HEK293 (cell line): ENCODE results near the gene RNF41.
A peak's percentile ranks its signal among the peaks of the same experiment; 100 is the strongest.

Experiments
- GLI4 ChIP-seq: fragments of 450-650 bp; formaldehyde crosslinking; IDR thresholded peaks from 2 replicates; pipeline ENCODE4 v1.5.1; 2016; ENCODE audit warnings: missing biosample characterization, missing genetic modification characterization
- GLIS2 ChIP-seq: fragments of 450-650 bp; formaldehyde crosslinking; IDR thresholded peaks from 2 replicates; pipeline ENCODE4 v1.5.1; 2016; ENCODE audit warnings: missing biosample characterization, missing genetic modification characterization
- HOXA7 ChIP-seq: sonication (generic); formaldehyde crosslinking; IDR thresholded peaks from 2 replicates; pipeline ENCODE4 v1.8.1; 2022; ENCODE audit warnings: missing genetic modification reagents, borderline replicate concordance
- KLF10 ChIP-seq: fragments of 450-650 bp; IDR thresholded peaks from 2 replicates; pipeline ENCODE4 v1.5.1; 2018; ENCODE audit warnings: missing biosample characterization, mild to moderate bottlenecking, missing genetic modification characterization
- KLF7 ChIP-seq: fragments of 450-650 bp; formaldehyde crosslinking; IDR thresholded peaks from 2 replicates; pipeline ENCODE4 v1.5.1; 2016; ENCODE audit warnings: missing biosample characterization, missing genetic modification characterization, borderline replicate concordance
- KLF8 ChIP-seq: fragments of 450-650 bp; formaldehyde crosslinking; IDR thresholded peaks from 2 replicates; pipeline ENCODE4 v1.5.1; 2016; ENCODE audit warnings: missing biosample characterization, missing genetic modification characterization
- PRDM1 ChIP-seq: fragments of 450-650 bp; formaldehyde crosslinking; IDR thresholded peaks from 2 replicates; pipeline ENCODE4; 2016; ENCODE audit warnings: missing biosample characterization, missing genetic modification characterization
- SALL2 ChIP-seq: fragments of 450-650 bp; formaldehyde crosslinking; IDR thresholded peaks from 2 replicates; pipeline ENCODE4 v1.5.0; 2017; ENCODE audit warnings: missing biosample characterization, mild to moderate bottlenecking, missing genetic modification characterization, borderline replicate concordance
- TCF7L2 ChIP-seq: IDR thresholded peaks from 2 replicates; pipeline ENCODE4 v1.6.1; 2011; ENCODE audit warnings: low read depth, mild to moderate bottlenecking, inconsistent platforms, low read length, moderate library complexity, borderline replicate concordance
- TSHZ1 ChIP-seq: fragments of 450-650 bp; formaldehyde crosslinking; IDR thresholded peaks from 2 replicates; pipeline ENCODE4 v1.5.1; 2016; ENCODE audit warnings: missing biosample characterization, missing genetic modification characterization, borderline replicate concordance
- WT1 ChIP-seq: fragments of 450-650 bp; formaldehyde crosslinking; IDR thresholded peaks from 2 replicates; pipeline ENCODE4 v1.5.1; 2016; ENCODE audit warnings: missing biosample characterization, missing genetic modification characterization
- ZNF112 ChIP-seq: fragments of 450-650 bp; formaldehyde crosslinking; IDR thresholded peaks from 2 replicates; pipeline ENCODE4 v1.5.0; 2017; ENCODE audit warnings: missing biosample characterization, missing genetic modification characterization
- ZNF157 ChIP-seq: fragments of 450-650 bp; formaldehyde crosslinking; IDR thresholded peaks from 2 replicates; pipeline ENCODE4 v1.5.1; 2016; ENCODE audit warnings: missing biosample characterization, missing genetic modification characterization
- ZNF175 ChIP-seq: fragments of 450-650 bp; formaldehyde crosslinking; IDR thresholded peaks from 2 replicates; pipeline ENCODE4 v1.5.1; 2016; ENCODE audit warnings: missing biosample characterization, missing genetic modification characterization
- ZNF23 ChIP-seq: fragments of 450-650 bp; formaldehyde crosslinking; IDR thresholded peaks from 2 replicates; pipeline ENCODE4 v1.5.1; 2016; ENCODE audit warnings: missing biosample characterization, missing genetic modification characterization, borderline replicate concordance
- ZNF239 ChIP-seq: fragments of 450-650 bp; formaldehyde crosslinking; IDR thresholded peaks from 2 replicates; pipeline ENCODE4 v1.5.1; 2016; ENCODE audit warnings: missing biosample characterization, missing genetic modification characterization
- ZNF335 ChIP-seq: fragments of 450-650 bp; formaldehyde crosslinking; conservative IDR thresholded peaks from 2 replicates; pipeline ENCODE4 v1.5.1; 2016; ENCODE audit warnings: missing biosample characterization, missing genetic modification characterization
- ZNF423 ChIP-seq: fragments of 450-650 bp; formaldehyde crosslinking; IDR thresholded peaks from 2 replicates; pipeline ENCODE4 v1.5.1; 2016; ENCODE audit warnings: missing biosample characterization, missing genetic modification characterization
- ZNF501 ChIP-seq: fragments of 450-650 bp; formaldehyde crosslinking; IDR thresholded peaks from 2 replicates; pipeline ENCODE4 v1.5.1; 2016; ENCODE audit warnings: missing biosample characterization, missing genetic modification characterization
- ZNF560 ChIP-seq: fragments of 450-650 bp; formaldehyde crosslinking; IDR thresholded peaks from 2 replicates; pipeline ENCODE4 v1.5.1; 2017; ENCODE audit warnings: missing biosample characterization, missing genetic modification characterization, borderline replicate concordance
- ZNF600 ChIP-seq: fragments of 450-650 bp; formaldehyde crosslinking; IDR thresholded peaks from 2 replicates; pipeline ENCODE4 v1.5.1; 2016; ENCODE audit warnings: missing biosample characterization, missing genetic modification characterization
- ZNF76 ChIP-seq: fragments of 450-650 bp; formaldehyde crosslinking; IDR thresholded peaks from 2 replicates; pipeline ENCODE4; 2016; ENCODE audit warnings: low read depth, missing biosample characterization, missing genetic modification characterization, borderline replicate concordance
- ZSCAN4 ChIP-seq: fragments of 450-650 bp; formaldehyde crosslinking; IDR thresholded peaks from 2 replicates; pipeline ENCODE4 v1.5.1; 2017; ENCODE audit warnings: missing biosample characterization, missing genetic modification characterization
- TF ChIP-seq, protein P1 (sequence below): sonication (generic); formaldehyde crosslinking; IDR thresholded peaks from 2 replicates; pipeline ENCODE4 v1.8.1; 2022; ENCODE audit warnings: mild to moderate bottlenecking, moderate library complexity, missing genetic modification reagents
- TF ChIP-seq, protein P2 (sequence below): fragments of 450-650 bp; formaldehyde crosslinking; IDR thresholded peaks from 2 replicates; pipeline ENCODE4 v1.5.1; 2016; ENCODE audit warnings: missing biosample characterization, missing genetic modification characterization, borderline replicate concordance
- TF ChIP-seq, protein P3 (sequence below): fragments of 450-650 bp; formaldehyde crosslinking; IDR thresholded peaks from 2 replicates; pipeline ENCODE4 v1.5.1; 2016; ENCODE audit warnings: missing biosample characterization, missing genetic modification characterization

The RNF41 gene

DNA sequence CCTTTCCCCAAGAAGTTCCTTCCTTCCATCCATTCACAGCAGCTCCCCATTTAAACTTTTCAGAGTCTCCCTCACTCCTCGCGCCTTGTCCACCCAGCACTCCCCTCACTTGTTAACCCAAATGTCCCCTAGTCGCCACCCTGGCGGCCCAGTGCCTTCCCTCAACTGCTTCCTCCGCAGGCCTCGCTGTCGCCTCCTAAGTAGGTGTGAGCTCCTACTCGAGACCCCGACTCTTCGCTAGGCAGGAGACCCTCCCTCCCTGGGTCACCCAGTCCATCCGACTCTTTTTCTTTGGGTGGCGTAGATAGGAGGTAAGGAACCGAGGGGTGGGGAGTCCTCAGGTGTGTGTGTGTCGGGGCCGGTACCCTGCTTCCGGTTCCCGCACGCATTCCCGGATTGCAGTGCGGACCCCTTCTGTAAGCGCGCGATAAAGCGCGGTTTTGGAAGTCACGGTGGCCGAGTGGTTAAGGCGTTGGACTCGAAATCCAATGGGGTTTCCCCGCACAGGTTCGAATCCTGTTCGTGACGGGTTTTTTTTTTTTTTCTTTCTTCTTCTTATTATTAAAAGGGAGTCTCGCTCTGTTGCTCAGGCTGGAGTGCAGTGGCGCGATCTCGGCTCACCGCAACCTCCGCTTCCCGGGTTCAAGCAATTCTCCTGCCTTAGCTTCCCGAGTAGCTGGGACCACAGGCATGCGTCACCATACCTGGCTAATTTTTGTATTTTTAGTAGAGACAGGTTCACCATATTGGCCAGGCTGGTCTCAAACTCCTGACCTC is 31.6 kb downstream of the RNF41 start (continued):
- TF ChIP-seq KLF8 (tag by site-specific recombination) (peak; percentile 91), ZNF23 (tag by site-specific recombination) (no peak), GLIS2 (tag by site-specific recombination) (peak; percentile 76), ZNF600 (peak; percentile 75), ZNF157 (tag by site-specific recombination) (no peak), SALL2 (tag by site-specific recombination) (no peak; the same call in 1 of the 2 replicates), TSHZ1 (tag by site-specific recombination) (peak; percentile 49; the same call in 1 of the 2 replicates), ZNF501 (tag by site-specific recombination) (peak; percentile 94), ZSCAN4 (tag by site-specific recombination) (peak; percentile 67), ZNF76 (tag by site-specific recombination) (peak; percentile 73), KLF7 (tag by site-specific recombination) (peak; percentile 51; the same call in 1 of the 2 replicates), ZNF423 (no peak), GLI4 (tag by site-specific recombination) (0 out of 2 replicates have a peak, but pooled peaks have one; percentile 15), ZNF112 (tag by site-specific recombination) (no peak), WT1 (tag by site-specific recombination) (peak; percentile 34; the same call in 1 of the 2 replicates), ZNF560 (no peak), PRDM1 (tag by site-specific recombination) (no peak), ZNF335 (peak; percentile 96), KLF10 (tag by site-specific recombination) (peak; percentile 68), TCF7L2 (no peak), ZNF239 (0 out of 2 replicates have a peak, but pooled peaks have one; percentile 11), HOXA7 (CRISPR knock-in tag) (no peak), ZNF175 (tag by site-specific recombination) (no peak)
- TF ChIP-seq, protein P1, sequence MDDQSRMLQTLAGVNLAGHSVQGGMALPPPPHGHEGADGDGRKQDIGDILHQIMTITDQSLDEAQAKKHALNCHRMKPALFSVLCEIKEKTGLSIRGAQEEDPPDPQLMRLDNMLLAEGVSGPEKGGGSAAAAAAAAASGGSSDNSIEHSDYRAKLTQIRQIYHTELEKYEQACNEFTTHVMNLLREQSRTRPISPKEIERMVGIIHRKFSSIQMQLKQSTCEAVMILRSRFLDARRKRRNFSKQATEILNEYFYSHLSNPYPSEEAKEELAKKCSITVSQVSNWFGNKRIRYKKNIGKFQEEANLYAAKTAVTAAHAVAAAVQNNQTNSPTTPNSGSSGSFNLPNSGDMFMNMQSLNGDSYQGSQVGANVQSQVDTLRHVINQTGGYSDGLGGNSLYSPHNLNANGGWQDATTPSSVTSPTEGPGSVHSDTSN (CRISPR knock-in tag) = no peak; the same call in 1 of the 2 replicates
- TF ChIP-seq, protein P2, sequence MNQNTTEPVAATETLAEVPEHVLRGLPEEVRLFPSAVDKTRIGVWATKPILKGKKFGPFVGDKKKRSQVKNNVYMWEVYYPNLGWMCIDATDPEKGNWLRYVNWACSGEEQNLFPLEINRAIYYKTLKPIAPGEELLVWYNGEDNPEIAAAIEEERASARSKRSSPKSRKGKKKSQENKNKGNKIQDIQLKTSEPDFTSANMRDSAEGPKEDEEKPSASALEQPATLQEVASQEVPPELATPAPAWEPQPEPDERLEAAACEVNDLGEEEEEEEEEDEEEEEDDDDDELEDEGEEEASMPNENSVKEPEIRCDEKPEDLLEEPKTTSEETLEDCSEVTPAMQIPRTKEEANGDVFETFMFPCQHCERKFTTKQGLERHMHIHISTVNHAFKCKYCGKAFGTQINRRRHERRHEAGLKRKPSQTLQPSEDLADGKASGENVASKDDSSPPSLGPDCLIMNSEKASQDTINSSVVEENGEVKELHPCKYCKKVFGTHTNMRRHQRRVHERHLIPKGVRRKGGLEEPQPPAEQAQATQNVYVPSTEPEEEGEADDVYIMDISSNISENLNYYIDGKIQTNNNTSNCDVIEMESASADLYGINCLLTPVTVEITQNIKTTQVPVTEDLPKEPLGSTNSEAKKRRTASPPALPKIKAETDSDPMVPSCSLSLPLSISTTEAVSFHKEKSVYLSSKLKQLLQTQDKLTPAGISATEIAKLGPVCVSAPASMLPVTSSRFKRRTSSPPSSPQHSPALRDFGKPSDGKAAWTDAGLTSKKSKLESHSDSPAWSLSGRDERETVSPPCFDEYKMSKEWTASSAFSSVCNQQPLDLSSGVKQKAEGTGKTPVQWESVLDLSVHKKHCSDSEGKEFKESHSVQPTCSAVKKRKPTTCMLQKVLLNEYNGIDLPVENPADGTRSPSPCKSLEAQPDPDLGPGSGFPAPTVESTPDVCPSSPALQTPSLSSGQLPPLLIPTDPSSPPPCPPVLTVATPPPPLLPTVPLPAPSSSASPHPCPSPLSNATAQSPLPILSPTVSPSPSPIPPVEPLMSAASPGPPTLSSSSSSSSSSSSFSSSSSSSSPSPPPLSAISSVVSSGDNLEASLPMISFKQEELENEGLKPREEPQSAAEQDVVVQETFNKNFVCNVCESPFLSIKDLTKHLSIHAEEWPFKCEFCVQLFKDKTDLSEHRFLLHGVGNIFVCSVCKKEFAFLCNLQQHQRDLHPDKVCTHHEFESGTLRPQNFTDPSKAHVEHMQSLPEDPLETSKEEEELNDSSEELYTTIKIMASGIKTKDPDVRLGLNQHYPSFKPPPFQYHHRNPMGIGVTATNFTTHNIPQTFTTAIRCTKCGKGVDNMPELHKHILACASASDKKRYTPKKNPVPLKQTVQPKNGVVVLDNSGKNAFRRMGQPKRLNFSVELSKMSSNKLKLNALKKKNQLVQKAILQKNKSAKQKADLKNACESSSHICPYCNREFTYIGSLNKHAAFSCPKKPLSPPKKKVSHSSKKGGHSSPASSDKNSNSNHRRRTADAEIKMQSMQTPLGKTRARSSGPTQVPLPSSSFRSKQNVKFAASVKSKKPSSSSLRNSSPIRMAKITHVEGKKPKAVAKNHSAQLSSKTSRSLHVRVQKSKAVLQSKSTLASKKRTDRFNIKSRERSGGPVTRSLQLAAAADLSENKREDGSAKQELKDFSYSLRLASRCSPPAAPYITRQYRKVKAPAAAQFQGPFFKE = no peak
- TF ChIP-seq, protein P3, sequence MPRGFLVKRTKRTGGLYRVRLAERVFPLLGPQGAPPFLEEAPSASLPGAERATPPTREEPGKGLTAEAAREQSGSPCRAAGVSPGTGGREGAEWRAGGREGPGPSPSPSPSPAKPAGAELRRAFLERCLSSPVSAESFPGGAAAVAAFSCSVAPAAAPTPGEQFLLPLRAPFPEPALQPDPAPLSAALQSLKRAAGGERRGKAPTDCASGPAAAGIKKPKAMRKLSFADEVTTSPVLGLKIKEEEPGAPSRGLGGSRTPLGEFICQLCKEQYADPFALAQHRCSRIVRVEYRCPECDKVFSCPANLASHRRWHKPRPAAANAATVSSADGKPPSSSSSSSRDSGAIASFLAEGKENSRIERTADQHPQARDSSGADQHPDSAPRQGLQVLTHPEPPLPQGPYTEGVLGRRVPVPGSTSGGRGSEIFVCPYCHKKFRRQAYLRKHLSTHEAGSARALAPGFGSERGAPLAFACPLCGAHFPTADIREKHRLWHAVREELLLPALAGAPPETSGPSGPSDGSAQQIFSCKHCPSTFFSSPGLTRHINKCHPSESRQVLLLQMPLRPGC (tag by site-specific recombination) = peak; percentile 76
